IMR-90 (cell line): ENCODE data around the gene MYH6.
"Not testable (repeated sequence)": the region's sequence is repeated elsewhere in the genome, so short reads cannot be mapped to it uniquely, and the experiment has no call there.

ENCODE experiments used
- CTCF ChIP-seq: conservative IDR thresholded peaks from 2 replicates; pipeline ENCODE4 v1.5.1; 2012; ENCODE audit warnings: mild to moderate bottlenecking, low read depth, low read length, improper control_type of control experiment
- ELK1 ChIP-seq: fragments of 150-350 bp; IDR thresholded peaks from 2 replicates; pipeline ENCODE4 v1.6.1; 2016; ENCODE audit warnings: low read depth, mild to moderate bottlenecking, low read length, moderate library complexity, borderline replicate concordance
- FOS ChIP-seq: fragments of 150-350 bp; IDR thresholded peaks from 2 replicates; pipeline ENCODE4 v1.6.1; 2016; ENCODE audit warnings: low read depth, low read length
- MXI1 ChIP-seq: IDR thresholded peaks from 2 replicates; pipeline ENCODE4 v1.6.1; 2012; ENCODE audit warnings: low read depth, mild to moderate bottlenecking, low read length, moderate library complexity, borderline replicate concordance
- POLR2A ChIP-seq: IDR thresholded peaks from 2 replicates; pipeline ENCODE4 v1.6.1; 2012; ENCODE audit warnings: mild to moderate bottlenecking, low read depth, low read length
- RAD21 ChIP-seq: IDR thresholded peaks from 2 replicates; pipeline ENCODE4 v1.6.1; 2012; ENCODE audit warnings: low read length, improper control_type of control experiment
- RCOR1 ChIP-seq: IDR thresholded peaks from 2 replicates; pipeline ENCODE4 v1.6.1; 2012; ENCODE audit warnings: mild to moderate bottlenecking, low read length, improper control_type of control experiment; ENCODE audit not compliant: insufficient replicate concordance
- RFX5 ChIP-seq: IDR thresholded peaks from 2 replicates; pipeline ENCODE4 v1.8.0; 2012; ENCODE audit warnings: low read depth, mild to moderate bottlenecking, low read length, moderate library complexity
- SMC3 ChIP-seq: fragments of 150-350 bp; IDR thresholded peaks from 2 replicates; pipeline ENCODE4 v1.6.1; 2016; ENCODE audit warnings: low read depth, mild to moderate bottlenecking, antibody characterized with exemption, low read length, moderate library complexity

- TF ChIP-seq ELK1, CTCF, RAD21, SMC3, MXI1, FOS, POLR2A, RFX5, RCOR1: not testable (repeated sequence)
Measured at GRCh38 chr14:23419646-23420045, 11.6 kb upstream of the MYH6 start.
